ENCODE results near the gene ZNF408.

- TF ChIP-seq CTCF (IDR thresholded peaks at IDR 0.05) (no peak), TCF7L2 (IDR thresholded peaks at IDR 0.05; ENCODE audit: low read depth, low read length) (no peak)
These were observed 35.3 kb downstream of the ZNF408 start for GRCh38 chr11:46736146-46736545.

Measured in Panc1 (cell line).